T-helper 2 cell (primary cell): ENCODE data around the gene SRGAP1.
A peak's percentile ranks its signal among the peaks of the same experiment; 100 is the strongest.
"Not testable (repeated sequence)": the region's sequence is repeated elsewhere in the genome, so short reads cannot be mapped to it uniquely, and the experiment has no call there.

Source experiments
- DNase-seq, 5 experiments: peaks; one replicate each; pipeline versions ENCODE4 v3.0.0 to v3.0.0-alpha.2; 2012 to 2022

Gene SRGAP1

DNA sequence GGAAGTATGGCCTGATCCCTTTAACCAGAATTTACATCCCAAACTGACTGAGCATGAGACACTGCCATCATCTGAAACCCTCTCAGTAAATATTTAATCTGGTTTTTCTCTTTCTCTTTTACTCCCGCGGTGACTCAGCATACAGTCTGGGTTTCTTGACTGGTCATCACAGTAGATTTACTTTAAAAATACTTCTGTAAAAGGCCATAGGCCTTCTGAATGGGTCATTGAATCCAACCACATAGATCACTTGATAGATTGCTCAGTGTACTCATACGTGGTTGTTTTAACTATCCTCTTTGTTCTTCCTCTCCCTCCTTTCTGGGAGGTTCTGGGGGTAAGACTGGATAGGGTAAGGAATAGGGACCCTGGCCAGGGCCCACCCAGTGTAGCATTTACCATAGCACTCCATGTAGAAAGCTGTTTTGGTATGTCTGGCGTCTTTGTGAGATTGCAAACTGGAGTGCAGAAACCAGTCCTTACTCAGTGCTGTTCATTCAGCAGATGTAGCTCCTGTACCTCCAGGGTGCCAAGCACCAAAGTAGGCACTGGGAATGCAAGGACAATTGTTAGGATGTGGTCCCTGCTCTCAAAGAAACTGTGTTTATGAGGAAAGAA lies 165.7 kb downstream of the SRGAP1 start:
- no peak for DNase-seq

DNA sequence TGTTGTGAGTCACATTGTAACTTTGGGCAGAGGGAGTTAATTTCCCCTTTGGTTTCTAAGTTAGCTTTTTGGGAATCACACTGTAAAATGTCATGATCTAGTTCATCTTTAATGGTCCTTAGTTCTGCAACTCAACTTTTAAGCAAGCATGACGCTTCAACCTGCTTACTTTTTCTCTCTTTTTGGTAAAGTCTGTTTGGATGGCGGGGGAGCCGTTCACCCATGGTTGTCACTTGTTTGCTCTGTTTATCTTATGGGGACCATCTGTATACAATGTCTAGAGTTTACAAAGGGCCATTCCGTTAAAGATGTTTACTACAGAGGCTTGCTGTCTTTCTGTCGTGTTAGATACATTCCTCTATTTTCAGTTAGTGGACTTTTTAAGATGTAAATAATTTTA lies 172.0 kb downstream of the SRGAP1 start:
- no peak for DNase-seq

DNA sequence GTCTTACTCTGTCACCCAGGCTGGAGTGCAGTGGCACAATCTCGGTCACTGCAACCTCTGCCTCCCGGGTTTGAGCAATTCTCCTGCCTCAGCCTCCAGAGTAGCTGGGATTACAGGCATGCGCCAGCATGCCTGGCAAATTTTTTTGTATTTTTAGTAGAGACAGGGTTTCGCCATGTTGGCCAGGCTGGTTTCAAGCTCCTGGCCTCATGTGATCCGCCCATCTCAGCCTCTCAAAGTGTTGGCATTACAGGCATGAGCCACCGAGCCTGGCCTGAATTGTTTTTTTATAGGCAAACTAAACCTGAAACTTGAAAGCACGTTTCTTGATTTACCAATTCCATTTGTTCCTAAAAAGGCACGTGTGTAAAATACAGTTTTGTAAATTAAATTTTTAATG lies 173.6 kb downstream of the SRGAP1 start:
- DNase-seq, result not testable (repeated sequence)

DNA sequence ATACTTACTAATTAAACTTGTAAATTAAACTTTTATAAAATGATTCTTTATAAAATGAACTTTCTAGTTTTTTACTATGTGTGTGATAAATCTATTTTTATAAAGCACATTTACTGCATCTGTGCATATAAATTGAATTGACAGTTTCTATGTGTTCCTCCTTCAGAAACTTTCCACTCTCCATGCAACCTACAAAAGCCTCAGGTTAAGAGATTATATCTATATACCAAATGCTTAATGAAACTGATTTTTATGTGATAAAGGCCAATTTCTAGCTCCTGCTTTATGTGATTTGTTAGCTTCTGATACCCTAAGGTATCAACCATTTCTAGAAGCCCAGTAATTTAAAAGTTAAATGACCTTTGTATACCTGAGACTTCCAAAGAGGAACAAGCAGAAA lies 174.0 kb downstream of the SRGAP1 start:
- no peak for DNase-seq

DNA sequence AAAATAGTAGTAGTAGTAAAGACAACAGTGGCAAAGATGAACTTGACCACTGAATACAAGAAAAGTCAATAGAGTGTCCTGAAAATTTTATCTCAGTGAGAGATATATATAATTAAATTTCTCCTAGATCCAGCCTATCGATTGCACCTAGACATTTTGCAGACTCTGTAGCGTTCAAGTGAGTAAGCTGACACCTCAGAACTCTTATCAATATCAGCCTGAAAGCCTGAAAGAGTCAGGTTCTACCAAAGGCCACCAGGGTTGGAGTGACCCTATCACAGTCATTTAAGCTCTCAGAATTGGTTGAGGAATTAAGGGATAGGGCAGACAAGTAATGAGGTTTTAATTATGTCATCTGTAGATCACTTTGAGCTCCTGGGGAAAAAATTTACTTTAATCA lies 174.6 kb downstream of the SRGAP1 start:
- no peak for DNase-seq

DNA sequence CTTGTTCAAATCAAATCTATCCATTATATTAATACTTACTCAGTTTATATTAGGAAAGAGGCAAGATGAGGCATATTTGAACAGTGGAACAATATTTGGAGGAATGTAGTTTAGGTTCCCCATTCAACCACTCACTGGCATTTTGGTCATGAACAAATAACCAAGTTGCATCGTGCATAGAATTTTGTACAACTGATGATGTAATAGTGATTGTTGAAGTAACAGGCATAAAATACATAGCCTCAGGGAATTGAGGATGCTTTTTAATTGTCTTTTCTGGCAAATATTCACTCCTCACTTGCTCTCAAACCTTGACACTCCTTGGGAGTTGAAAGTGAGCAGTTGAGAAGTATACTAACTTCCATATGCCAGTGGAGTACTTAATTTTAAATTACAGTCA lies 175.2 kb downstream of the SRGAP1 start:
- DNase-seq, result no peak

DNA sequence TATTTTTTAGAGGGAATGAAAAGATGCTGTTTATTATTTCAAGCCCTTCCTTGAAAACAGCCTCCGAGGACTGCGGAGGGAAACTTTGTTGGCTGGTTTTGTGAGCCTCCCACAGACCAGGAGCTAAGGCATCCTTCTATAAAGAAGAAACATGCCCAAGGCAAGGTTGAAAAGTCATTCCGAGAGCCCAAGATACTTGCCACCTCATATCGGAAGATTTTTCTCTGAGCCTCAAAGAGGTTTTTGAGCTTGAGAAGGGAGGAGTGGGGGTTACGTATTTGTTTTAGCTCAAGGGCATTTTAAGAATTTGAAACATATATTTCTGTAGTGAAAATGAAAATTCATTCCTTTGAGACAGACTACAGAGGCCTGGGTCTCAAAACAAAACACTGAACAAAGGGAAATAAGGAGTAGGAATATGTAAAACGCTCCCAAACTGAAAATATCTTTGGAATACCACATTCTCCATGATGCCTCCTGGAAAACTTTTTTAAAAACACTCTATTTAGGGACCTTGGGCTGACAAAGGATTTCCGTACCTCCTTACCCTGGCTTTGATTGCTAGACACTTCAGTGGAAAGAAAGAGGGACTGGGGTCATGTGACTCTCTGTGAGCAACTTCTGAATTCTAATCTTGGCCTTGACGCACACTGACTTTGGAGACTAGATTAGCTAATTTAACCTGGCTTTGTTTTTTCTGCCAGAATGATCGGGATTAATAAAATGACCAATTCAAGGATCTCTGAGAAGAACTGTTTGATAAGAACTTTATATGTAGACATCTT lies 180.9 kb downstream of the SRGAP1 start:
- peak in 1 of 5 experiments; percentile 77 for DNase-seq

DNA sequence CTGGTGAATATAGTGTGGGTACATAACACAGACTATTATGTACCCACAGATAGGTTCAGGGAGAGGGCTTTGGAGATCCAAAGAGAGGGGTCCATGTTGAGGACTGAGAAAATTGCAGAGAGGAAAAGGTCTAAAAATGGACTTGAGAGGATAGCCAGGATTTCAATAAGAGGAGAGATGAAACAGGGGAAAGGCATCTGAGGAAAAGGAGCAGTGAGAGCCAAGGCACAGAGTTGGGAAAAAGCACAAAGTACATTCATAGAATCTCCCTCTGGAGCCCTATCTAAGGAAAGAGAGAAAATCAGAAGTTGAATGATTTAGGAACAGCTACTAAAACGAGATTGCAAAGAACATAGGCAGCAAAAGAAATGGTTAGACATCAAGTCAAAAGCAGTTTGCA lies 182.8 kb downstream of the SRGAP1 start:
- DNase-seq, result no peak

DNA sequence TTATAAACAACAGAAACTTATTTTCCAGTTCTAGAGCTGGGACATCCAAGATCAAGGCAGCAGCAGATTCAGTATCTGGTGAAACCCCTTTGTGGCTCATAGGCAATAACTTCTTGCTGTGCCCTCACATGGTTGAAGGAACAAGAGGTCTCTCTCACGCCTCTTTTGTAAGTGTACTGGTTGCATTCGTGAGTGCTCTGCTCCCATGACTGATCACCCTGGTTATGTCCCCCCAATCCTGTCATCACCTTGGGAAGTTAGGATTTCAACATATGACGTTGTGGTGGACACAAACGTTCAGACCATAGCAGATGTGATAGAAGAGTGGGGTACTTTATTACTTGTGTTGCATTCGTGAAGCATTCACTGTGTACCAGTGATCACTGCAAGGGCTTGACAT lies 184.0 kb downstream of the SRGAP1 start:
- no peak for DNase-seq

DNA sequence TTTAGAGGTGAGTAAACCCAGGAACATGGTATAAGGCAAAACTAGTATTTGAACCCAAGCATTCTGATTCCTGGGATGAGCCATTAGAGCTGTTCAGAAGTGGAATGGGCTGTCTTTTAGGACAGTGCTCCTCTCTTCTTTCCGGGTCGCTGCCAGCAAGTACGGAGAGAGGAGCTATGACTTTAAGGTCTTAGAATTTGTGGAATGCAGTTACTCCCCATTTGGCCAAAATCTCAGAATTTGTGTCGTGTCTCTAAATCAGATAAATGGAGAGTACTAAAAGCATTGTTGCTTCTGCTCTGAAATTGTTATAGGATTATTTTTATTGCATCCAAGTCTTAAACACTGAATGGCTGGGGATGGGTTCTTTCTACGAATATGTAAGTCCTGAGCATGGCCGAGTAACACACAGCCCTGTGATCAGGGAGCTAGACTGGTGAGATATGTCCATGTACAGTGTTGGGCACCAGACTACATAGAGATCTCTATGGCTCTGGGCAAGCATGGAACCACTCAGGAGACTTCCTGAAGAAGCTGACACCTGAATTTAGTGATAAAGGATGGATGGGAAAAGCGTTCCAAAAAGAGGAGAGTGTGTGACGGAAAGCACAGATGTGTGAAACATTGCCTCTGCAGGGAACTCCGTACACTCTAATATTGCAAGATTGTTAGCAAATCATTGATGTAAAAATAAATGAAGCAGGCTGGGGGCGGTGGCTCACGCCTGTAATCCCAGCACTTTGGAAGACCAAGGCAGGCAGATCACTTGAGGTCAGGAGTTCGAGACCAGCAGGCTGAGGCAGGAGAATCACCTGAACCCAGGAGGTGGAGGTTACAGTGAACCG lies 184.7 kb downstream of the SRGAP1 start:
- DNase-seq, result no peak

DNA sequence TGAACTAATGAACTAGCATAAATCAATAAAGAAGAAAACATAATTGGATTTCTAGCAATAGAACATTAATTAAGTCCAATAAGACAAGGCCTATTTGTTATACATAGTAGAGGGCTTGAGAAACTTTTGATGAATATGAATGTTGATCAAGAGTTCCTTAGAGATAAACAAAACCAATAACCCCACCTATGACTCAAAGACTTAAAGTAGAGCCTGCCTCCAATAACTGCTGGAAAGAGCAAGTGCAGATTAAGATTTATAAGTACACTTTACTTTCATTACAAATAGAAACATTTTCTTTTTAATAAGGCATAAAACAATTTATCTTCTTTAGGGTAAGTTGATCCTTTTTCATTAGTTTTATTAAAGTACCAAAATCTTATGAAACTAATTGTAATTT lies 185.7 kb downstream of the SRGAP1 start:
- DNase-seq, result no peak

DNA sequence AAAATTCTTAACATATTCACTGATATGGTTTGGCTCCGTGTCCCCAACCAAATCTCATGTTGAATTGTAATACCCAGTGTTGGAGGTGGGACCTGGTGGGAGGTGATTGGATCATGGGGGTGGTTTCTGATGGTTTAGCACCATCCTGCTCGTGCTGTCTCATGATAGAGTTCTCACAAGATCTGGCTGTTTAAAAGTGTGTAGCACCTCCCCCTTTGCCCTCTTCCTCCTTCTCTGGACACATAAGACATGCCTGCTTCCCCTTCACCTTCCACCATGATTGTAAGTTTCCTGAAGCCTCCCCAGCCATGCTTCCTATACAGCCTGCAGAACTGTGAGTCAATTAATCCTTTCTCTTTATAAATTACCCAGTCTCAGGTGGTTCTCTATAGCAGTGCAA lies 189.6 kb downstream of the SRGAP1 start:
- DNase-seq, result not testable (repeated sequence)

DNA sequence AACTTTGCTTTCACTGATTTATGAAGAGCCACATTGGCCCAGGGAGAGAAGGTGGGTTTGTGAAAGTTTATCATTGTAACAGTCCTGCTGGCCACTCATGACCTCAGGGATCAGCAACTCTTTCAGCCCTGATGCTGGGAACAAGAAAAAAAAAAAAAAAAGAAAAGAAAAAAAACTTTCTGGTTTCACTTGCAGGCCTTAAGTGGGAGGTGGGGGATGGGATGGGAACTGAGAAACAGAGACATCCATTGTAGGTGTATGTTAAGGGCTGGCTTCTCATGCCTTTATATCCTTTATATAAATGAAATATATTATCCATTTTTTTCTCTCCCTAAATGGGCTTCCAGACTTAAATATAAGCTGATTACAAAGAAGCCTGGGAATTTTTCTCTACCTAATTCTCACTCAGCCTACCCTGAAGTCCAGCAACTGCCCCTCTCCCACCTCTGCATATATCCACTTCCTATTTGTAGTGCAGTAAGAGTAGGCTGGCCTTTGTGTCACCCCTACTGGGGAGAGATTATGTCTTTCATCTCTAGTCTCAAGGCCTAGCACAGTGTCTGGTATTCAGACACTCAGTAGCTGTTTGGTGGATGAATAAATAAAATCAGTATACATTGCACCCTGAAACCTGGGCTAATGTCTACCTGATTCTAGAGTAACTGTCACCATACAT lies 190.5 kb downstream of the SRGAP1 start:
- no peak for DNase-seq

DNA sequence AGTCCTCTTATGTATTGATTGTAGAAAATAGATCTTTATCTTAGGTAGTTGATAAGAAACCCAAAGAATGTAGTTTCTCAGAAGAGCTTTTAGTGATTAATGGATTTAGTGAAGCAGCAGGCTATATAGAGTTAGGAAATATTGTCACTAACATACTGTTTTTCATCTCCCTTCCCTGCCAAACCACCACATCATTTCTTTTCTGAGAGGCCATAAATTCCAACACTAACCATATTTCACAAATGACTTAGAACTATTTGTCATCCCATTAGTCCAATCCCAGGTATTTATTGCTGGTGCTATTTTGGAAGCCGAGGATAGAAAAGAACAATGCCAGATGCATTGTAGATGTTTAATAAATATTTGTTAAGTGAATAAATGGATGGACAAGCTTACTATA lies 191.9 kb downstream of the SRGAP1 start:
- no peak for DNase-seq

DNA sequence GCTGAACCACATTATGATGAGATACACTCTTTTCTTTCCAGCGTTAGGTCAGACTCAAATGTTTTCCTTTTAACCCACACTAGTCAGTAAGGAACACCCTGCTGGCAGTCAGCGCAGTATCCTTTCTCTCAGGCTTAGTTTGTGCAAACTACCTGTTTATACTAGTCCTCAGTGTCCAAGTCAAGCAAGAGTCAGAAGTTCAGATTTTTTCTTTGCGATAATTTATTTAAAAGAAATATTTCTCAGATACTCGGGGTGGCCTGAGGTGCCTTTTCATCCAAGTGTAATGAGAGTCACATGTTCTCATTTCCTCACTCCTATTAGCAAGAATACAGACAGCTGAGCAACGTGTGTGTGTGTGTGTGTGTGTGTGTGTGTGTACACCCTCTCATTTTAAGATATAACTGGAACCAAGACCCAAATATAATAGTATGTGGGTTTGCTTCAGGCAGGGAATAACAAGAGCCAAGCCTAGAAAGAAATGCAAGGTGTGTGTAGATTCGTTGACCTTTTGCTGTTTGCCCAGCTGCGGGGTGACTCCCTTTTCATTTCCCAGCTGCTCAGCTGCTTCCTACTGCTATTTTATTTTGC lies 194.9 kb downstream of the SRGAP1 start:
- no peak for DNase-seq

DNA sequence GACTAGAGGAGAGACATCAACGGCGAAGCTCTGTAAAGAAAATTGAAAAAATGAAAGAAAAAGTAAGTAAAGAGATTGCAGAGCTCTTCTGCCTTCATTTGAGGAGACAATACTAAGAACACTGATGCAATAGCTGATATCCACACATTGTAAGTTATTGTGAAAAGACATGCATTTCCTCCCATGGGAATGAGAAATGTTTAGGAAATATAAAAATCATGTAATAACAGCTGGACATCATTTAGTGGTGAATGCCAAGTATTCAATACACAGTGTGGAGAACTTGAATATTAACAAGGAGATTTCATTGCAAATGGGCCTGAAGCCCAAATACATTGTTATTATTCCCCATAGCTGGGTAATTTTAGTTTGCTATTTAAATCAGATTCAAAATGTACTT lies 198.4 kb downstream of the SRGAP1 start:
- no peak for DNase-seq

DNA sequence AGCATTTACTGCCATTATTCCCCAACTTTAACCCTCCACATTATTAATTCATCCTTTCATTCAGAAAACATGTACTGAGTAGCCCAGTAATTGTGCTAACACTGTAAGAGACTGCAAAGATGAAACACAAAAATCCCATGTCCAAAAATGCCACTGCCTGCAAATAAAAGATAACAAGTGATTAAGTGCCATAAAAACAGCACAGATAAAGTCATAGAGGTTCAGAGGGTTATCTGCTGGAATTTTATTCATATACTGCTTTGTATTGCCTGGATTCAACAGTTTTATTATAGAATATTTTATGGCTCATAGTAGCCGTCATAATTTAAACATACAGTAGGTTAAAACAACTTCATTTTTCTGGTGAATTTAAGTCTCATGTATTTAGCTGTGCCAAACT lies 199.7 kb downstream of the SRGAP1 start:
- no peak for DNase-seq

DNA sequence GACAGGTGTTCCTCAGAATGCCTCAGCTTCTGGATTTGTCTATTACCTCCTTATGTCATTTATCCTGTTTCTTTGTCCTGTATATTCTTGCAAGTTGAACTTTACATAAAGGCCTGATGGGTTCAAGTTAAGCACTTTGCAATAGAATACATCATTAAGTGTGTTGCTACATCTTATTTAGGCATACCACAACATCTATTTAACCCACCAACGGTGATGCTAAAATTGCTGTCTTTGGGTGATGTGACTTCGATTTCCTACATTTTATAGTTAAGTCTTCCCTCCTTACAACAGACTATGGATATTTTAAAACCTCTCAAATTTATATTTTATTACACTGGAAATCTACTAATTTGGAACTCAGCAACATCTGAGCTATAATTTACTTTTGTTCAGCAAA lies 206.6 kb downstream of the SRGAP1 start:
- DNase-seq, result no peak

DNA sequence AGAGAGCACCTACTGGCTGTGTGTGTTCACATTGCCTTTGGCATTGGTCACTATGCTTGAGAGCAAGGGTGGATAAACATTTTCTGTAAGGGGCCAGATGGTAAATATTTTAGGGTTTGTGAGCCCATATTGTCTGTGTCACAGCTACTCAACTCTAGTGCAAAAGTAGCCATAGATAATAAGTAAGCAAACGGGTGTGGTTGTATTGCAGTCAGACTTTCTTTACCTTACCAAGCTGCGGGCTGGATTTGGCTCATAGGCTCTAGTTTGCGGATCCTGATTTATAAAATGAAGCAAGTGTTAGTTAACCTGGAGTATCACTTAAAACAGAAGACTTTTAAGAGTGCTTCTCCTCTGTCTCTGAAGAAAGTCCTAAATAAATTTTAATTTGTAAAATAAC lies 208.6 kb downstream of the SRGAP1 start:
- DNase-seq, result no peak

DNA sequence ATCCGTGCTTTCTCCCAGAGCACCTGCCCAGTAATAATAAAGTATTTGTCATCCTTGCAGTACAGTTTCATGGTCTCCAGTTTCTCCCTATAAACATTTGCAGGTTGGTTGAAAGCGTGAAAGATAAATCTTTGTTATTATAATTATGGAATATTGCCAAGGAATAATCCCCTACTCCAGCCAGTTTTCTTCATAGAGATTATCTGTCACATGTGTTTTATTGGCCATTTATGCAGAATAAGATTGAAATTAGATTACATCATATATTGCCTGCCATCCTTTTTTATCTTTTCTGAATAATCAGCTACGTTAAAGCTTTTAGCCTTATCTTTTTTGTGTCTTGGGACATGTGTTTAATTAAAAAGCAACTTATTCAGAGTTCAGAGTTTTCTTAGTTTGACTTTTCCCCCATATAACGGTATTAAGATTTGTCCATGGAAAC lies 209.6 kb downstream of the SRGAP1 start:
- no peak for DNase-seq

DNA sequence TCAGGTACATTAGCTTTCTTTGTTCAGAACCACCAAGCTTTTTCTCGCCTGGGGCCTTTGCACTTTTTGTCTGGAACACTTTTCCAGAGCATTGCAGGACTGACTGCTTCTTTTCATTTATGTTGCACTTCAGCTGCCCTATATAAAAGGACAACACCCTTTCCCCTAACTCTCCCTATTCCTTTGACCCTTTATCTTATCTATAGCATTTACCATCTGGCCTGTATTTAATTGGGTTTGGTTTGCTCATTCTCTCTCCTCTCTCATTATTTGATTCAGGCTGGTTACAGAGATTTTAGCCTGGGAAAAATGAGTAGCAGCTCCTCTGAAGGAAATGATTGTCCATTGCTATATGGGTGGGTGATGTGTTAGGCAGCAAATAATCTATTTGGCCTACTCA lies 212.2 kb downstream of the SRGAP1 start:
- no peak for DNase-seq

DNA sequence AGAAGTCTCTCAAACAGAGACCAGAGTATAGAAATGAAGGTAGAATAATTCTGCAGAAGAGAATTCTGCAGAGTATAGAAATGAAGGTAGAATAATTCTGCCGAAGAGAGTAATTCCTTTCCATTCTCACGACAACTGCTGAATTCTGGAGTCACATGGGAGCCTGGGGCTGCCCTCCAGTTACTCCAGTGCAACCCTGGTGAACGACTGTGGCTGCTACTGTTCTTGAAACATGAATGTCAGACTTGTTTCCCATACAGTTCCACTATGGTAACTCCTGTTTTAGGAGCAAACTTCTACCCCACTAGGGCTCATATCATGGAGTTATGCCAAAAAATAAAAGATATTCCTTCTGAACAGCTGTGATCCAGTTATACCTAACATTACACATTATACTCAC lies 213.2 kb downstream of the SRGAP1 start:
- DNase-seq, result no peak
